NCI-H187 treated with DMSO at 0.1 percent for 48 hours (cell line): ENCODE measurements around the gene RNF38.
"Not testable (repeated sequence)": the region's sequence is repeated elsewhere in the genome, so short reads cannot be mapped to it uniquely, and the experiment has no call there.

Source experiments
- DNase-seq: peaks from one replicate; lab custom pipeline; 2025; lab: John Stamatoyannopoulos, UW

The RNF38 gene

DNA sequence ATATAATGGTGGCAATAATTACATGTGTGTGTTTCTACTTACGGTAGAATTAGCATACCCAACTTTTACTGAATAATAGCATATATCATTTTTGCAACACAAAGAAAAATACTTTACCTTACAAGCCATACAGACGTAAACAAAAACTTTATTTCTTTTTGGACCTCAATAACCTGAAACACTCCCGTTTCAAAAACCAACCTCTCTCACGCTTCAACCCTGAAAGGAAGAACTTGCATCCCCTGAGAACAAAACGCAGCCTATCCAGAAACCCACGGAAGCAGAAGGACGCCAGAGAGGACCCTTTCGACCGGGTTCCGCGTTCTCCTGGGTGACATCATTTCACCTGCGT lies at the start of gene RNF38:
TSS of gene RNF38 (minus strand) at position 290 of the 352 bp plus-strand sequence. CDS start at position 129, 161 bp downstream.
- no peak for DNase-seq

GRCh38 chr9:36448555-36448954 lies 48.5 kb upstream of the RNF38 start:
- not testable (repeated sequence) for DNase-seq

- DNase-seq = no peak
Measured at GRCh38 chr9:36448017-36448416, 47.9 kb upstream of the RNF38 start.

DNA sequence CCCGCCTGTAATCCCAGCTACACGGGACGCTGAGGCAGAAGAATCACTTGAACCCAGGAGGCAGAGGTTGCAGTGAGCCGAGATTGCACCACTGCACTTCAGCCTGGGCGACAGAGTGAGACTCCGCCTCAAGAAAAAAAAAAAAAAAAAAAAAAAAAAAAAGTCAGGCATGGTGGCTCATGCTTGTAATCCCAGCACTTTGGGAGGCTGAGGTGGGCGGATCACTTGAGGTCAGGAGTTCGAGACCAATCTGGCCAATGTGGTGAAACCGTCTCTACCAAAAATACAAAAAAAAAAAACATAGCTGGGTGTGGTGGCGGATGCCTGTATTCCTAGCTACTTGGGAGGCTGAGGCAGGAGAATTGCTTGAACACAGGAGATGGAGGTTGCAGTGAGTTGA lies 46.6 kb upstream of the RNF38 start:
- not testable (repeated sequence) for DNase-seq

GRCh38 chr9:36445800-36446361 lies 45.8 kb upstream of the RNF38 start:
- no peak for DNase-seq

DNA sequence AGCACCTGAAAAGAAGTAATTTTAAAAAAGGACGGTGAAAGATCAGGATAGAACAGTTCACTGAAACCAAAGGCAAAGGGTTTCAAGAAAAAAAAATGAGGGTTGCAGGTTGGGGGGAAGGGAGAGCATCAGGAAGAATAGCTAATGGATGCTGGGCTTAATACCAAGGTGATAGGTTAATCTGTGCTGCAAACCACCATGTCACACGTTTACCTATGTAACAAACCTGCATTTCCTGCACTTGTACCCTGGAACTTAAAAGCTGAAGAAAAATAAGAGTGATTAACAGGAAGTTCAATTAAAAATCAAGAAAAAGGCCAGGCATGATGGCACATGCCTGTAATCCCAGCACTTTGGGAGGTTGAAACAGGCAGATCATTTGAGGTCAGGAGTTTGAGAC lies 44.1 kb upstream of the RNF38 start:
- no peak for DNase-seq

DNA sequence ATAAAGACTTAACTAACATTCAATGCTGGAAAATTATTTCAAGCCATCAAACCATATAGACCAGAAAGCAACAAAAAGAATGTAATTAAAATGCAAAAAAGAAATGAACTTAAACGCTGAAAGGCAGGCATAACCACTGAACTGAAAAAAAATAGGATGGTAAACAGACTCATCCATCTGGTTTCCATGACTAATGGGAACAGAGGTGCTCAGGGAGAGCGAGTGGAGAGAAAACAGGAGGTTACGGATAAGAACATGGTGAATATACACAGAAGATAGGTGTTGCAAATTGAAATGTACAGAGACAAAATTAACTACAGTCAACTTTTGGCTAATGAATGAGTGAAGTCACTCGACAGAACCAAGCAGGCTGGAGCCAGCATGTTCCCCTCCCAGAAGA lies 43.5 kb upstream of the RNF38 start:
- no peak for DNase-seq

DNA sequence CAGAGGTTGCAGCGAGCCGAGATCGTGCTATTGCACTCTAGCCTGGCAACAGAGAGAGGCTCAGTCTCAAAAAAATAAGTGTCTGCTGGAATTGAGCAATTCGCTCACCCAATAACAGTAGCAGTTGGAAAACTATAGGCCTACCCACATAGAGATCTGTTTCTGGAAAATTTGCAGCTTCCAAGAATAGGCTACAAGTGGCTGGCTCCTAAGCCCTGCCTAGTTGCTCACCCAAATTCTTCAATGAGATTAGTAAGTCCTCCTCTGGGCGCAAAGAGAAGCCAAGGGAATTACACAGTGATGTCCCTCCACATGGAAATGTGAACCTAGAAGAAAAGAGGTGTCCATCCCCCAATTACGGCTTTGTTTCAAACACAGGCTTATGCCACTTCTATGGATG lies 42.6 kb upstream of the RNF38 start:
- DNase-seq = no peak

GRCh38 chr9:36441966-36442365 lies 41.9 kb upstream of the RNF38 start:
- no peak for DNase-seq

DNA sequence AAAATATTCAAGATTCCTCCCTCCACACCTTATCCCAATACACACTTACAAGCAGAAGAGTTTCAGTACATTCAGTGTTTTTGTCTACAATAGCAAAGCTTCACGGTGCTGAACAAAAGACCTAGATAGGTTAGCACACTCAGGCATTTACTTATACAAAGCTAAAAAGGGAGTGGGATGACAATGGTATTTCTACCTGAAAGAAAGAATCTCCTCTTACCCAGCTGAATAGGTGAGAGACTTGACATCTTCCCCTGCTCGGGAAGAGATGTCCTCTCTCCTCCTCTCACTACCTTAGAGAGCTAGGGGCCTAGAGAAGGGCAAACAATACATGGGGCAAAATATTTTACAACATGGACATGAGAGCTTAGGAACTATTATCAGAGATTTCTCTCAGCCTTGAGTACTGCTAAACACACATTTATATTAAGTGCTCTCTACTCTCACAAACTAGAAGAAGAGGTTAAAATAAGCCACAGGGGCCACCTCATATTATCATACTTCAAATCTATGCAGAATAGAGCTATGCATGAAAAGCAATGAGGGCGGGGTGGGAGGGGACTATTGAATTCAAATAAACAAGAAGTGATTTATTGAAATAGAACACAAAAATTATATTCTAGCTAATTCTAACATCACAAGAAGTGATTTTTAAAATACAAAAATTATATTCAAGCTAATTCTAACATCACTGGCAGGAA lies 38.6 kb upstream of the RNF38 start:
- DNase-seq = no peak

- DNase-seq = no peak
Measured at GRCh38 chr9:36437790-36438189, 37.7 kb upstream of the RNF38 start.

GRCh38 chr9:36436909-36437308 lies 36.8 kb upstream of the RNF38 start:
- no peak for DNase-seq

DNA sequence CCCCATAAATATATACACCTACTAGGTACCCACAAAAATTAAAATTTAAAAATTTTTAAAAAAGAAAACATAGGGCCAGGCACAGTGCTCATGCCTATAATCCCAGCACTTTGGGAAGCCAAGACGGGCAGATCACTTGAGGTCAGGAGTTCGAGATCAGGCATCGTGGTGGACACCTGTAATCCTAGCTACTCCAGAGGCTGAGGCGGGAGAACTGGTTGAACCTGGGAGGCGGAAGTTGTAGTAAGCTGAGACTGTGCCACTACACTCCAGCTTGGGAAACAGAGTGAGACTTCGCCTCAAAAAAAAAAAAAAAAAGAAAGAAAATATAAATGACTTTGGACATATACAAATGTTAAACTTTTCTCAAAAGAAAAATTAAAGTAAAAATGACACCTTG lies 33.3 kb upstream of the RNF38 start:
- no peak for DNase-seq

GRCh38 chr9:36431078-36431477 lies 31.0 kb upstream of the RNF38 start:
- no peak for DNase-seq

DNA sequence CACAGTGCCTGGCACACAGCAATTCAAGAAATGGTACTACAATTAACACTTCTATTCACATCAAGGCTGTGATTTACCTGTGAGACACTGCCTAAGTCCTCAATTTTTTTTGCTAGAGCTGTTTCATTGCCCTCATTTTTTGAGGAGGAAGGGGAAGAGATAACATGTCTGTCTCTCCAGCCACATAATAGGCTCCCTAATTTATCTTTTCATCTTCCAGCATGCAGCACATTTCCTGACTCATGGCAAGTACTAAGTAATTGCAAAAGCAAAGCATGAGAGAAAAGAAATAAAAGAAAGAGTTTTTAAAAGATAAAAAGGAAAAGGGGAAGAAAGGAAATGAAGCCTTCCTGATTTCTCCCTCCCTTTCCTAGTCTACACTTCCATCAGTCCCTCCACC lies 26.9 kb upstream of the RNF38 start:
- DNase-seq = no peak

DNA sequence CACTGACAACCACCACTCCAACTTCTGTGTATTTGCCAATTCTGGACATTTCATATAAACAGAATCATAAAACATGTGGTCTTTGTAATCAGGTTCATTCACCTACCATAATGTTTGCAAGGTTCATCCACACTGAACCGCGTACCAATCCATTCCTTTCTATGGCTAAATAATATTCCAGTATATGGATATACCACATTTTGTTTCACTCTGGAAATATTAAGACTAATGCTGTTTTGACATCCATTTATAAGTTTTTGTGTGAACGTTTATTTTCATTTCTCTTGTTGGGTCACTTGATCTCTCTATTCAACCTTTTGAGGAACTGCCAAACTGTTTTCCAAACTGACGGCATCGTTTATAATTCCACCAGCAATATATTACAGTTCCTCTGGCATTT lies 26.3 kb upstream of the RNF38 start:
- no peak for DNase-seq

DNA sequence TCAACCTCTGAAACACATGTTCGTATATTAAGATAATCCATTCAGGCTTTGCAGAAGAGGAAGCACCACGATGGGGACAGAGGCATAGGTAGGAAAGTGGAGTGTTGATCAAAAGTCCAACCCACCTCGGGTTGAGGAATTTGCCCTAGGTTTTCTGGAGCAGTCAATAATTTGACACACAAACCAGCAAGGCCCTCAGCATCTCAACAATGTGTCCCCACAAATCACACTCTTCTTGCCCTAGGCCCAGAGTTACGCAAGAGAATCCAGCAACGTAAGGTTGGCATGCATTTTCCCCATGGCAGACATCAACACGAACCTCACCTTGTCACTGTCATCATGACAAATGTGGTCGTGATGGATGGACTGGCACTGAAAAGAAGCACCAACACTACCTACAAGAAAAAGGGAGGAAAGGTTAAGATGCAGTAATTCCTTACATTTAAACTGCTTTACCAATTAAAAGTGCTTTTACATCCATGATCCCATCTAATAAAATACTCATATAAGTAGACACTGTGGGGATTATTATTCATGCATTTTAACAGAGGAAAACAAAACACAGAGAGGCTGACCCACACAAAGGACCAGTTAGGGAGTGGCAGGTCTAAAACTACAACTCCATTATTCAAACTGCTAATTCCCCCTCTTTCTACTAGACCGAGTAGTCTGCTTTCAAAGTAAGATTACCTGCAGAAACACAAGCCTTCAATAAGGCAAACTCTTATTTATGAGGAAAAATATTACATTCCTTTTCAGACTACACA lies 24.4 kb upstream of the RNF38 start:
- DNase-seq = no peak

- no peak for DNase-seq
Measured at GRCh38 chr9:36423206-36423605, 23.1 kb upstream of the RNF38 start.

DNA sequence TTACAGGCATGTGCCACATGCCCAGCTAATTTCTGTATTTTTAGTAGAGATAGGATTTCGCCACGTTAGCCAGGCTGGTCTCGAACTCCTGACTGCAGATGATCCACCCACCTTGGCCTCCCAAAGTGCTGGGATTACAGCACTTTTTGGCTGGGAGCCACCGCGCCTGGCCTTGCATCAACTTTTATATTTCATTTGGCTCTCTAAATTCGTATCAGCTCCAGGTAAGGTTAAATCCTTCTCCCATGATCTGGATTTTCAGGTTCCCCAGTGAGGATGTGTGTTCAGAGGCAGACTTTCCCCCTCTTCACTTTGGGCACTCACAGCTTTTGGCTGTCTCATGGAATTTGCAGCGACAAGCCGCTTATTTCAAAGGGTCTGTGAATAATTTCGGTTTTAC lies 16.8 kb upstream of the RNF38 start:
- no peak for DNase-seq

- no peak for DNase-seq
Measured at GRCh38 chr9:36415822-36416525, 15.9 kb upstream of the RNF38 start.

DNA sequence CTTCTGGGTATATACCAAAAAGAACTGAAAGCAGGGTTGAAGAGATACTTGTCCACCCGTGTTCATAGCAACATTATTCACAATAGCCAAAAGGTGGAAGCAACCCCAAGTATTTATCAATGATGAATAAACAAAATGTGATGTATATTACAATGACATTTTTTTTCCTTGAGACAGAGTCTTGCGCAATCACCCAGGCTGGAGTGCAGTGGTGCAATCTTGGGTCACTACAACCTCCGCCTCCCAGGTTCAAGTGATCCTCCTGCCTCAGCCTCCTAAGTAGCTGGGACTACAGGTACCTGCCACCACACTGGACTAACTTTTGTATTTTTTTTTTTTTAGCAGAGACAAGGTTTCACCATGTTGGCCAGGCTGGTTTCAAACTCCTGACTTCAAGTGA lies 11.3 kb upstream of the RNF38 start:
- not testable (repeated sequence) for DNase-seq

- not testable (repeated sequence) for DNase-seq
Measured at GRCh38 chr9:36409076-36409475, 9.0 kb upstream of the RNF38 start.
